SJSA1 (cell line): ENCODE results near the gene IRF9. TPM values are rescaled to one million over a fixed set of nuclear protein-coding genes. Genes with fewer than 3 reads are reported as not detected.

Experiments used
- DNase-seq, 2 experiments: peaks; one replicate each; pipeline ENCODE4 v3.0.0-alpha.2; 2015 to 2020; ENCODE audit warnings: low spot score in 2 of 2, low read depth in 1 of 2
- H3K27ac ChIP-seq: fragments of 250-450 bp; sonication (Bioruptor Pico); 2 replicates; pipeline ENCODE4 v1.5.1; 2020; ENCODE audit warnings: mild to moderate bottlenecking, moderate library complexity
- H3K27me3 ChIP-seq: fragments of 250-450 bp; sonication (Bioruptor Pico); replicated peaks from 2 replicates; pipeline ENCODE4 v1.5.1; 2020; ENCODE audit warnings: mild to moderate bottlenecking, moderate library complexity
- H3K36me3 ChIP-seq: fragments of 250-450 bp; sonication (Bioruptor Pico); 2 replicates; pipeline ENCODE4 v1.5.1; 2020; ENCODE audit warnings: mild to moderate bottlenecking
- H3K4me1 ChIP-seq: fragments of 250-450 bp; sonication (Bioruptor Pico); replicated peaks from 2 replicates; pipeline ENCODE4 v1.6.1; 2021; ENCODE audit warnings: mild to moderate bottlenecking
- H3K4me3 ChIP-seq: fragments of 250-450 bp; sonication (Bioruptor Pico); 2 replicates; pipeline ENCODE4 v1.5.1; 2020; ENCODE audit warnings: mild to moderate bottlenecking
- H3K9me3 ChIP-seq: fragments of 250-450 bp; sonication (Bioruptor Pico); replicated peaks from 2 replicates; pipeline ENCODE4 v1.5.1; 2020; ENCODE audit warnings: mild to moderate bottlenecking
- total RNA-seq: library from RNA; depleted of rRNA; stranded (reverse); fragments of >200 nt; shearing (Covaris generic); gene quantifications from 2 replicates; pipeline ENCODE4 v1.2.3, GENCODE V29; 2014

The IRF9 gene
- total RNA-seq, 1 experiment from 2014 or later: 24.3 TPM

DNA sequence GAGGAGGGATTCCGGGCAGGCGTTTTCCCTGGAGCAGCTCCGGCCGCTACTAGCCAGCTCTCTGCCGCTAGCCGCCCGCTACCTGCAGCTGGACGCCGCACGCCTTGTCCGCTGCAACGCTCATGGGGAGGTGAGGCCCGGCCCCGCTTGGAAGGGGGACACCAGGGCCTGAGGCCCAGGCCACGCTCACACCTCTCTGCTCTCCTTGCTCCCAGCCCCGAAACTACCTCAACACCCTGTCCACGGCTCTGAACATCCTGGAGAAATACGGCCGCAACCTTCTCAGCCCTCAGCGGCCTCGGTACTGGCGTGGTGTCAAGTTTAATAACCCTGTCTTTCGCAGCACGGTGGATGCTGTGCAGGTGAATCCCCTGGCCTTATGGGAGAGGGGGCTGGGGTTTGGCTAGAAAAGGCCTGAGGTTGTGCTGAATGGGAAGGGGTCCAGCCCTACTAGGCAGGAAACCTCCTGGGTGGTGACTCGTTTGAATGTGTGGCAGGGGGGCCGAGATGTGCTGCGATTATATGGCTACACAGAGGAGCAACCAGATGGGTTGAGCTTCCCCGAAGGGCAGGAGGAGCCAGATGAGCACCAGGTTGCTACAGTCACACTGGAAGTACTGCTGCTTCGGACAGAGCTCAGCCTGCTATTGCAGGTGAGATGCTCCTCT lies 13.2 kb upstream of the IRF9 start:
- Histone ChIP-seq H3K4me1 (peaks cover 23% of the 10 kb centered on the region), H3K9me3 (no peaks in the 10 kb centered on the region), H3K36me3 (peaks cover 79% of the 10 kb centered on the region), H3K27ac (no peak overlapping the region), H3K27me3 (no peaks in the 10 kb centered on the region), H3K4me3 (peak overlapping the region; percentile 86)
- no peak for DNase-seq

GRCh38 chr14:24149302-24149969 lies 11.6 kb upstream of the IRF9 start:
- H3K9me3 ChIP-seq: no peaks in the 10 kb centered on the region
- H3K4me3 ChIP-seq: no peak overlapping the region
- H3K27ac ChIP-seq: no peak overlapping the region
- no peak for DNase-seq
- peaks cover 66% of the 10 kb centered on the region for H3K36me3 ChIP-seq
- H3K4me1 ChIP-seq: peaks cover 19% of the 10 kb centered on the region
- H3K27me3 ChIP-seq: no peaks in the 10 kb centered on the region

- DNase-seq: no peak
These were observed 11.0 kb upstream of the IRF9 start for GRCh38 chr14:24150061-24150460.

GRCh38 chr14:24150567-24150966 lies 10.5 kb upstream of the IRF9 start:
- H3K9me3 ChIP-seq: no peaks in the 10 kb centered on the region
- no peak overlapping the region for H3K27ac ChIP-seq
- peaks cover 13% of the 10 kb centered on the region for H3K4me1 ChIP-seq
- no peak overlapping the region for H3K4me3 ChIP-seq
- peaks cover 68% of the 10 kb centered on the region for H3K36me3 ChIP-seq
- DNase-seq: no peak
- no peaks in the 10 kb centered on the region for H3K27me3 ChIP-seq

More at GRCh38 chr14:24150061-24150460, 11.0 kb upstream of the IRF9 start:
- Histone ChIP-seq H3K4me3 (no peak overlapping the region), H3K36me3 (peaks cover 66% of the 10 kb centered on the region), H3K4me1 (peaks cover 18% of the 10 kb centered on the region), H3K27ac (no peak overlapping the region), H3K9me3 (no peaks in the 10 kb centered on the region), H3K27me3 (no peaks in the 10 kb centered on the region)

DNA sequence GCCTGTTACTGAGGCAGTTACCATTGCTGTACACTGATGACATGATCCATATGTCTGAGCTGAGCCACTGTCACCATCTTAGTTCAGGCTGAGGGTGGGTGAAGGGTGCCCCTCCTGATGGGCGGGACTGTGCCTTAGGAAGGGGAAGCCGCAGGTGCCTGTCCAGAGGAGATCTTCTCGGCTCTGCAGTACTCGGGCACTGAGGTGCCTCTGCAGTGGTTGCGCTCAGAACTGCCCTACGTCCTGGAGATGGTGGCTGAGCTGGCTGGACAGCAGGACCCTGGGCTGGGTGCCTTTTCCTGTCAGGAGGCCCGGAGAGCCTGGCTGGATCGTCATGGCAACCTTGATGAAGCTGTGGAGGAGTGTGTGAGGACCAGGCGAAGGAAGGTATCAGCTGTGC lies 10.1 kb upstream of the IRF9 start:
- DNase-seq: no peak
- Histone ChIP-seq H3K27ac (no peak overlapping the region), H3K9me3 (no peaks in the 10 kb centered on the region), H3K4me3 (no peak overlapping the region), H3K27me3 (no peaks in the 10 kb centered on the region), H3K36me3 (peaks cover 72% of the 10 kb centered on the region), H3K4me1 (peaks cover 9% of the 10 kb centered on the region)

DNA sequence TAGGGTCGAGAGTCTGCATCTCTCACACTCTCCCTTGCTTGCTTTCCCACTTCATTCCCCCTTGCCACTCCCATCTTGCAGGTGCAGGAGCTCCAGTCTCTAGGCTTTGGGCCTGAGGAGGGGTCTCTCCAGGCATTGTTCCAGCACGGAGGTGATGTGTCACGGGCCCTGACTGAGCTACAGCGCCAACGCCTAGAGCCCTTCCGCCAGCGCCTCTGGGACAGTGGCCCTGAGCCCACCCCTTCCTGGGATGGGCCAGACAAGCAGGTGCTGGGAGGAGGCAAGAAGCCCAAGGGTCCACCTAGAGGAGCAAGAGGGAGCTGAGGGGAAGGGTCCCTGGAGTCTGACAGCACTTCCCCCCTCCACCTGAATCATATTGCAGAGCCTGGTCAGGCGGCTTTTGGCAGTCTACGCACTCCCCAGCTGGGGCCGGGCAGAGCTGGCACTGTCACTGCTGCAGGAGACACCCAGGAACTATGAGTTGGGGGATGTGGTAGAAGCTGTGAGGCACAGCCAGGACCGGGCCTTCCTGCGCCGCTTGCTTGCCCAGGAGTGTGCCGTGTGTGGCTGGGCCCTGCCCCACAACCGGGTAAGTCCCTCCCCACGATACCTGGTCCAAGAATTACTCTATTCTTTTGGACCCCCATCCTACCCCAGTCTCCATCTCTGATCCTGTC lies 9.5 kb upstream of the IRF9 start:
- DNase-seq: no peak
- Histone ChIP-seq H3K36me3 (peaks cover 76% of the 10 kb centered on the region), H3K4me1 (peaks cover 9% of the 10 kb centered on the region), H3K4me3 (no peak overlapping the region), H3K27me3 (no peaks in the 10 kb centered on the region), H3K27ac (no peak overlapping the region), H3K9me3 (no peaks in the 10 kb centered on the region)

- Histone ChIP-seq H3K9me3 (no peaks in the 10 kb centered on the region), H3K27me3 (no peaks in the 10 kb centered on the region), H3K4me1 (no peaks in the 10 kb centered on the region), H3K27ac (no peak overlapping the region), H3K36me3 (peaks cover 74% of the 10 kb centered on the region), H3K4me3 (no peak overlapping the region)
- no peak for DNase-seq
These were observed 6.0 kb upstream of the IRF9 start for GRCh38 chr14:24155100-24155499.

GRCh38 chr14:24156840-24157239 lies 4.2 kb upstream of the IRF9 start:
- H3K27ac ChIP-seq: no peak overlapping the region
- H3K27me3 ChIP-seq: no peaks in the 10 kb centered on the region
- H3K36me3 ChIP-seq: peaks cover 69% of the 10 kb centered on the region
- peaks cover 13% of the 10 kb centered on the region for H3K4me1 ChIP-seq
- no peak overlapping the region for H3K4me3 ChIP-seq
- no peak for DNase-seq
- H3K9me3 ChIP-seq: no peaks in the 10 kb centered on the region

- no peak for DNase-seq
- H3K4me3 ChIP-seq: no peak overlapping the region
- H3K27me3 ChIP-seq: no peaks in the 10 kb centered on the region
- H3K27ac ChIP-seq: no peak overlapping the region
- peaks cover 69% of the 10 kb centered on the region for H3K36me3 ChIP-seq
- peaks cover 18% of the 10 kb centered on the region for H3K4me1 ChIP-seq
- H3K9me3 ChIP-seq: no peaks in the 10 kb centered on the region
These were observed 3.7 kb upstream of the IRF9 start for GRCh38 chr14:24157331-24157730.

DNA sequence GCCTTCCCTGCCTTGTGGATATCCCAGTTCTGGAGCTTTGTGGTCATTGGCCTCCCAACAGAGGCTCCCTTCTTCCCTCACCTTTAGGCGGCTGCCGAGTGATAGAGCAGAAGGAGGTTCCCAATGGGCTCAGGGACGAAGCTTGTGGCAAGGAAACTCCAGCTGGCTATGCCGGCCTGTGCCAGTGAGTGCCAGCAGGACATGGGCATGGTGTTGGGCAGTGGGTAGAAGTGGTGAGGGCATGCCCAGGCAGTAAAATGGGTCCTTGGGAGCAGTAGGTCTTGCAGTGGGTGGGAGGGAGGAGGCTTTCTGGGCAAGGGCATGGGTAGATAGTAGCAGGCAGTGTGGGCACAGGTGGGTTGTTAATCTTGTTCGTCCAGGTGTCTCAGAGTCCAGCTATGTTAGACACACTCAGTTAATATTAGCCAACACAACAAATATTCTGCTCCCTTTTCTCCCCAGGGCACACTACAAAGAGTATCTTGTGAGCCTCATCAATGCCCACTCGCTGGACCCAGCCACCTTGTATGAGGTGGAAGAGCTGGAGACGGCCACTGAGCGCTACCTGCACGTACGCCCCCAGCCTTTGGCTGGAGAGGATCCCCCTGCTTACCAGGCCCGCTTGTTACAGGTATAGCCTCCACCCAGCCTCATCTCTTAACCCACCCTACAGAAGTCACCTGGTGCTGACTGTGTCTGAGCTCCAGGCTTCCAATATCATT lies 1.1 kb upstream of the IRF9 start:
- Histone ChIP-seq H3K4me3 (no peak overlapping the region), H3K9me3 (no peaks in the 10 kb centered on the region), H3K27me3 (no peaks in the 10 kb centered on the region), H3K36me3 (peaks cover 82% of the 10 kb centered on the region), H3K4me1 (peaks cover 18% of the 10 kb centered on the region), H3K27ac (no peak overlapping the region)
- no peak for DNase-seq

GRCh38 chr14:24160499-24160849 lies 591 bp upstream of the IRF9 start:
- Histone ChIP-seq H3K4me1 (peaks cover 18% of the 10 kb centered on the region), H3K9me3 (no peaks in the 10 kb centered on the region), H3K27ac (no peak overlapping the region), H3K36me3 (peaks cover 82% of the 10 kb centered on the region), H3K4me3 (no peak overlapping the region; the same call in 1 of the 2 replicates), H3K27me3 (no peaks in the 10 kb centered on the region)
- DNase-seq: no peak

GRCh38 chr14:24162093-24162492 lies 1.0 kb downstream of the IRF9 start:
- H3K27ac ChIP-seq: no peak overlapping the region
- H3K9me3 ChIP-seq: no peaks in the 10 kb centered on the region
- H3K36me3 ChIP-seq: peaks cover 80% of the 10 kb centered on the region
- no peaks in the 10 kb centered on the region for H3K27me3 ChIP-seq
- peaks cover 18% of the 10 kb centered on the region for H3K4me1 ChIP-seq
- DNase-seq: no peak
- peak overlapping the region; percentile 43 for H3K4me3 ChIP-seq

- no peaks in the 10 kb centered on the region for H3K9me3 ChIP-seq
- H3K27me3 ChIP-seq: no peaks in the 10 kb centered on the region
- no peak for DNase-seq
- peaks cover 18% of the 10 kb centered on the region for H3K4me1 ChIP-seq
- H3K27ac ChIP-seq: no peak overlapping the region
- peaks cover 67% of the 10 kb centered on the region for H3K36me3 ChIP-seq
- H3K4me3 ChIP-seq: no peak overlapping the region
These were observed 3.5 kb downstream of the IRF9 start for GRCh38 chr14:24164518-24164991.

- no peak for DNase-seq
- peaks cover 14% of the 10 kb centered on the region for H3K4me1 ChIP-seq
- peaks cover 55% of the 10 kb centered on the region for H3K36me3 ChIP-seq
- H3K27ac ChIP-seq: no peak overlapping the region
- H3K4me3 ChIP-seq: no peak overlapping the region
- H3K9me3 ChIP-seq: no peaks in the 10 kb centered on the region
- no peaks in the 10 kb centered on the region for H3K27me3 ChIP-seq
These were observed 4.7 kb downstream of the IRF9 start for GRCh38 chr14:24165785-24166184.
